GM19099 (cell line): Measurements from ENCODE around the gene ANKRD62.

Experiments
- POLR2A ChIP-seq: IDR thresholded peaks from 3 replicates; pipeline ENCODE4 v1.6.1; 2011; ENCODE audit warnings: low read depth; ENCODE audit not compliant: insufficient read length; ENCODE audit errors: extremely low read depth

The ANKRD62 gene

DNA sequence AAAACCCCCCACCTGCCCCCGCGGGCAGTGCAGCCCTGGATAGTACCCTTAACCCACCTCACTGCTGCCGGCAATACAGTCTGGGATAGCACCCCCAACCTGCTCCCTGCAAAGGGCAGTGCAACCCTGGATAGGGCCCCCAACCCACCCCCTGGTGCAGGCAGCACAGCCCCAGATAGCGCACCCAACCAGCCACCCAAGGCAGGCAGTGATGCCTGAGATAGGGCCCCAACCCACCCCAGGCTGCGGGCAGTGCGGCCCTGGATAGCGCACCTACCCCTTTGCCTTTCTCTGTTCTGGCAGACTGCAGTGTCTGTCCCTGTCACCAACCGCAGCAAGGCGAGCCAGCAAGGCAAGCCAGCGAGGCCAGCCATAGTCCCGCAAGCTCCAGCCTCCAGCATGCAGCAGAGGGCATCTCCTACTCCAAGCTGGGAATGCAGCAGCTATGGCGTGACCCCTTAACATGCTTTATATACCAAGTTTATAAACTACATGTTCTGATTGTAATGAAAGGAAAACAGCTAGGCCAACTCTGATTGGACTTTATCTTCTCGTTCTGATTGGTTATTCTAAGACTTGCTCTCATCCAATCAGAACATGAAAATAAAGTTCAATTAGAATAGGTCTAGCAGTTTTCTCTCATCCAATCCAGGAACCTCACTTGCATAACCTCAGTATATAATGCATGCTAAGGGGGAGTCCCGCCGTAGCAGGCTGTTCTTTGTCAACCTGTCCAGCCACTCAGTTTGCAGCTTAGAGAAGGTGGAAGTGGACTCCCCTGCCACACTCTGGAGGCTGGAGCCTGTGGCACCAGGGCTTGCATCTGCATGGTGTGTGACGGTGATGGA is 34.1 kb upstream of the ANKRD62 start:
- TF ChIP-seq POLR2A: no peak

DNA sequence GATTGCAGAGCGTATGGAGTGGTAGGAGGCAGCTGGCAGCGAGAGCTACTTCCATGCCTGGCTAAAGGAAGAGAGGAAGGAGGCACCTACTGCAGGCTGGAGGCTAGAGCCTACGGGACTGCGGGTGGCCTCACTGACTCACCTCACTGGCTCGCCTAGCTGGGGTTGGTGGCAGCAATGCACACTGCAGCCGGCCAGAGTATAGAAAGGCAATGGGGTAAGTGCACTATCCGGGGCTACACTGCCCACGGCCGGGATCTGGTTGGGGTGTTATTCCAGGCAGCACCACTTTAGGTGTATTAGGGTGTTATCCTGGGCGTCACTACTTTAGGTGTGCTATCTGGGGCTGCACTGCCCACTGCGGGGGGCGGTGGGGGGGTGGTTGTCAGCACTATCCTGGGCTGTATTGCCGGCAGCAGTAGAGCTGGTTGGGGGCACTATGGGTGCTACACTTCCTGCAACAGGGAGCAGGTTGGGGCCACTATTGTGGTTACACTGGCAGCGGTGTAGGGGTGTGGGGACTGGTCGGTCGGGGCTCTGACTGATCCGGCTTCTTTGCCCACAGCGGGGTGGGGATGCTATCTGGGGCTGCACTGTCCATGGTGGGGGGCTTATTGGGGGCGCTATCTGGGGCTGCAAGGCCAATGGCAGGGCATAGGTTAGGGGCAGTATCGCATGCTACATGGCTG is 33.3 kb upstream of the ANKRD62 start:
- TF ChIP-seq POLR2A: no peak

DNA sequence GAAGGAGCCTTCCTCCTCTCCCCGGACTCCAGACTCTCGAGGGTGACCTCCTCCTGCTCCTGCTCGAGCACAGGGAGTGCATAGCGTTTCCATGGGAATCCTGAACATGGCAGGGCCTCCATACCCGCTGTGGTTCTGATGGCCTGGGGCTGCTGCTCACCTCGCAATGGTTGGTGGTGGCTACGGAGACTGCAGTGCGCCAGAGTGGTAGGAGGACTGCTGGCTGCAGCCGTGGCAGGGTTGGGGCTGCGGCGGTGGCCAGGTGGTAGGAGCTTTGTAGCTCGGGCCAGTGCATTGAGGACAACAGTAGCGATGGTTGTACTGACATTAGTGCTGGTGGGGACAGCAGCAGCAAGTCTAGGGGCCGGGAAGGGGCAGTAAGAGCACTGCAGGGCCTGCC is 32.0 kb upstream of the ANKRD62 start:
- TF ChIP-seq POLR2A: no peak

DNA sequence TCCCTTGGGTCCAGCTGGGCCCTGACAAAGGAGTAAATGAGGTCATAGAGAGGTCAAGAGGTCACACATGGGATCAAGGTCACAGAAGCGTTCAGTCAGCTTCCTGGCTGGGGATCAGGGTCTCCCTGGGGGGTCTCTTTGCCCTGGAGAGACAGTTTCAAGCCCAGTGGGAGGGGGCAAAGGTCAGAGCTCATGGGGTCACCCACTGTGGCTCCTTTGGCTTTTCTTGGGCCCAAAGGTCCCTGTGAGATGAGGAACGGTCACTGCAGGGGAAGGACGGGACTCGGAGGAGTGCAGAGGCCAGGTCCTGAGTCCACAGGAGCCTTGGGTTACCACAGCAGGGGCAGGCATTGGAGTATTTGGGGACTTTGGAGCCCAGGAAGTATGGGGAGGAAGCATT is 30.7 kb upstream of the ANKRD62 start:
- no peak for TF ChIP-seq POLR2A

DNA sequence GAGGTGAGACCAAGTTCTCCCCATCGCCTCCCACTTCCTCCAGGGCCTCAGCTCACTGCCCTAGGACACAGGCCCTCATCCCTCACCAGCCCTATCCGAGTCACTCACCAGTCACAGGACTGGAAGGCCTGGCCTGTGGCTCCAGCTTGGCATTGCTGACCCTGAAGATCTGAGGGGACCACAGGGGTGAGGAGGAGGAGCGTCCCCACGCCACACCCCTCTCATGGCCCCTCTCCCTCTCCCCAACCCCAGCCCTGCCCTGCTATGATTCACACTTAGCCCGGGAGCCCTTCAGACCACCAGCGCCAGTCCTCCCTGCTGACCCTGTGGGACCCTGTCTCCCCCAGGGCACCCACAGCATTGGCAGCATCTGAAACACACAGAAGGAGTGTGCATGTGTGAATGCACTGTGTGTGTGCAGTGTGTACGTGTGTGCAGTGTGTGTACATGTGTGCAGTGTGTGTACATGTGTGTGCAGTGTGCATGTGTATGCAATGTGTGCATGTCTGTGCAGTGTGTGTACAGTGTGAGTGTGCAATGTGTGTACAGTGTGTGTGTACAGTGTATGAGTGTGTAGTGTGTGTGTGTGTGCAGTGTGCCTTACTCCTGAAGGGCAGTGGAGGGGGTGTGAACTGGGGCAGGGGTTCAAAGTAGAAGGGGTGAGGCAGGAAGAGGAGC is 29.4 kb upstream of the ANKRD62 start:
- no peak for TF ChIP-seq POLR2A

DNA sequence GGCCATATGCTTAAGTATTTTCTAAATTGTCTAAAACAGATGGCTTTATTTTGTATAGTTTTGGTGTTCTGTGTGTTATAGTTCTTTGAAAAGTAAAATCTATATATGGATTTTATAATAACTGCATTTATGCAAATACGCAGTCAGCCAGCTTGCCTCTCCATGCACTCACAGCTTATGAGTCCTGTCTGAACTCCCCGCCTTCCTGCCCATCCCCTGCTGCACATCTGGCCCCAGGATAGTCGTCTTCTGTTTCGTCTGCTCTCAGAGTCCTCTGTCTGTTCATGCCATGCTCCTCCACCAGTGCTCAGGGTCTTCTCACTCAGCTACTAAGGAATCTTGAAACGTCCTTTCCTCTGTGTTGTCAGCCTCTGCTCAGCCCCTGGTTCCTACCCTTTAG is 28.2 kb upstream of the ANKRD62 start:
- TF ChIP-seq POLR2A: no peak

DNA sequence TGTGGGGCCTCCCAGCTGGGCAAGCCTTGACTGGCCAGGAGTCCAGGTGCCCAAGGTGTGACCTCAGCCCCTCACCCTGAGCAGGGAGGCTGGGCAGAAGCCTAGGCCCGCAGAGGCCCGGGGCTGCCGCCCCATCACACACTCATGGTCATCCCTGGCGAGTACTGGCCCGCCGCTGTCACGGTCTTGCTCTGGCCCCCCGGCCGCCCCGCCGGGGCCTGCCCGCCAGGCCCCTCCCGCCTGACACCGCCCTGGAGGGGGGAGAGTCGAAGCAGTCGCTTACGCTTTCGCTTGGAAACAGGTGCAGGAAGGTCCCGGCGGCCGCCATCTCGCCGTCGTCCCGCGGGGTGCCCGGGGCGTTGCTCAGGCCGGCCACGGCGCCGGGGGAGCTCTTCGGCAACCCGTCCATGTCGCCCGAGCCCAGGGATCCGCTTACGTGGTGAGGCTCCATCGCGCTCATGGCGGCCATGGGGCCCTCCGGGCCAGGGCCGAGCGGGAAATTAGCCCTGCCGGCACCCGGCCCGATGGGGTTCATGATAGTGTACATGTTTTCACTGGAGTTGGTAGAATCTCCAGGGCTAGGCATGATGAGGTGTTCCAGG is 26.6 kb upstream of the ANKRD62 start:
- TF ChIP-seq POLR2A: no peak

DNA sequence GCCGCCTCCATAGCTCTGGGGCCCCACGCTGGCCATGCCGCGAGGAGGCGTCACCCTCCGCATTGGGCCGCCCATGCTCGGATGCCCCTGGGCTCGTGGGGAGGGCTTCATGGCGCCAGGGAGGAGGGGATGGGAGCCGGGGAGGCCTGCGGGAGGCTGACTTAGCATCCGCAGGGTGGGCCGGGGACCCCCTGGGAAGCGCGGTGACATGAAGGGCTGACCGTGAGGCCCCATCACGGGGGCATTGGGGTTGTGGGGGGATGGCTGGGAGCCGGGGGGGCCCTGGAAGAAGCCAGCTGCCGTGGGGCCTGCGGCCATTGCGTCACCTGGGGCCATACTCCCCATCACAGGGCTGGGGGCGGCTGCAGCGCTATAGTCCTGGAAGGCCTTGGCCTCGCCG is 26.0 kb upstream of the ANKRD62 start:
- no peak for TF ChIP-seq POLR2A

DNA sequence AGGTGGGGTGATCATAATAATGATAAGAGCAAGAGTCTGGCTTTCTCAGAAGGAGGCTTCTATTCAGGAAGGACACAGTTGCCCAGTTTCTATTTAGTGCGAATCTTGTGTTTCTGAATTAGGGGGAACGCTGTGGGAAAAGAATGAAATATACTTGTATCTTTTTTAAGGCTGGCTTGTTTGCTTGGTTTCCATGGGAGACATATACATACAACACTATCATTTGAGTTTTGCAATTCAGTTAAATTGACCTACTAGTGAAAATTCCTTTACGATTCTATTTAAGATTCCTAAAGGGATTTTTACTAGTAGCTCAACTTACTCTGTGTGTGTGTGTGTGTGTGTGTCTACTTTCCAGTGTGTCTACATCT is 24.7 kb upstream of the ANKRD62 start:
- TF ChIP-seq POLR2A: no peak

DNA sequence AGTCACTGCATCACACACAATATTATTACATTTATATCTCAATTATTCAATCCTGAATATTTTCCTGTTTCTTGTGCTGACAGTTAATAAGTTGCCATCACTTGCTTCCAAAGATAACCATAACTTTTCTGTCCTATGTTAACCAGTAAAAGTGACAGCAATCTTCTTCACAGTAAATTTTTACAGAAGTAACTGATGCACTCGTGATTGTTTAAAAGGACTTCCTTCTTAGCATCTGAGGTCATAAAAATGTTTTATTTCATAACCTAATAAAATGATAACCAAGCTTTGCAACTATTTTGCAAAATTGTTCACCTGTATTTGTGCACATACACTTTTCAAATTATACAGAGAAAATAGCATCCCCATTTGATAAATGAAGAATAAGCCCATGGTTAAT is 20.6 kb upstream of the ANKRD62 start:
- TF ChIP-seq POLR2A: no peak

DNA sequence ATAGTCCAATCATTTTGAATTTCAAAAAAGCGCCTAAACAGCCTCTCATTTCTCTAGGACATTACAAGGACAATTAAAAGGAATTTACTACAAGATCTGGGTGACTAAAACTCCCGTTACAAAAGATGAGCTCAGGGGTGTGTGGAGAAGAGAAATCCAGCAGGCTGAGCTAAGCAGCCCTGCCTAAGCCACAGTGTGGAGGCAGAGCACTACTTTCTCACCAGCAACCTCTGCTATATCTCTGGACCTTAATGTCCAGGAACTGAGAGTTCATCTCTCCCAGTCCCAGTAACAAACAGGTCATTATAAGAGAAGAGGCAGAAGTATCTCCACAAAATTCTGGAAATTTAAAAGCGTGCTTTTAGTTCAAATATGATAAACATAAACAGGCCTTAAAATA is 18.9 kb upstream of the ANKRD62 start:
- TF ChIP-seq POLR2A: no peak

DNA sequence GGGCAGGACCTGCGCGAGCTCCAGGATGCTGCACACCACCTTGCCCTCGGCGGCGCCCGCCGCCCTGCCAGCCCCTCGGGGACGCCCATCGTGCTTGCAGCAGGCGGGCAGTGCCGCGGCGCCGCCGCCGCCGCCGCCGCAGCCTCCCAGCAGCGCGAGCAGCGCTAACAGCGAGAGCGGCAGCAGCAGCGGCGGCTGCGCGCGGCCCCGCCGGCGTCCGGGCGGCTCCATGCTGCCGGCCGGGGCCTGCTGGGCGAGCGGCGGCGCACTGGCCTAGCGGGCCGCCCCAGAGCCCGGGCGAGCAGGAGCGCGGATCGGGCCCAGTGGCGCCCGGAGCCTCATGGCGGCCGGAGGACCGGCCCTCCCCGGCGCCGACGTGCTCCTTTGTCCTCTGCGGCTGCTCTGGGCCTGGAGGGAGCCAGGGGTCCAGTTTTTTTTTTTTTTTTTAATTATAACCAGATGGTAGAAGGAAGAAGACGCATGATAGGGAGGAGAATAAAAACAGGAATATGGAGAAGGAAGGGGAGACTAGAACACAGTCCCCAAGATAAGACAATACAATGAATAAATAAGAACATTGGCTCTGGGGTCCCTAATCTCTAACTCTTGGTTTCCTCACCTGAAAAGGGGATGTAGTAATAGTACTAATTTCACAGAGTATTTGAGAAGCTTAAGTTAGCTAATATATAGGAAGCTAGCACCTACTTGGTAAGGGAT is 17.1 kb upstream of the ANKRD62 start:
- no peak for TF ChIP-seq POLR2A

DNA sequence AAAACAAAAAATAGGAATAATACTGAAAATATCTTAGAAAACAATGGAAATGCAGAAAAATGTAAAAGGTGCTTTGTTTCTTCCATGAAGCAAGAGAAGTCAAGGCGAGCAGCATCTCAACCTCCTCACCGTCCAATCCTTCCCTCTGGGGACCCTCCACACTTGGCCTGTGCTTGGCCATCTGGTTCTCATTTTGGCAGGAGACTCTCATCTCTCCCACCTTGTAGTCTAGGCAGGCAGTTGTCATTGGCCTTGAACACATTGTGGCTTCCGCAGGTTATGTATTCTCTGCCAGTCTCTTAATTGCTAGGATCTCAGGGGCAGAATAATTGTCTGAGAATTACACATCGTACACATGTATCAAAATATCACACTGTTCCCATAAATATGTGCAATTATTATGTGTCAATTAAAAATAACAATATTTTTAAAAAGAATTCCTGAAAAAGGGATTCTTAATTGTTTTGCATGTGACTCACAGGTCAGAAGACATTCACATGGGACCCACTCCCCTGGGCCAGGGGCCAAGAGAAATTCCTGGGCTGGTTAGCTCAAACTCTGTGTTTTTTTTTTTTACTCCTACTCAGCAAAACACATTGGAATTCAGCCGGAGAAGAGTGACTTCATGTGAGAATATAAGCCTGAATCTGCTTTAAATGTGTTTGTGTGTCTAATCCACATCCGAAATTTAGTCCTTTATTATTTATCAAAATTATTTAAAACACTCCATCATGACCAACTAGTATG is 14.0 kb upstream of the ANKRD62 start:
- TF ChIP-seq POLR2A: no peak

DNA sequence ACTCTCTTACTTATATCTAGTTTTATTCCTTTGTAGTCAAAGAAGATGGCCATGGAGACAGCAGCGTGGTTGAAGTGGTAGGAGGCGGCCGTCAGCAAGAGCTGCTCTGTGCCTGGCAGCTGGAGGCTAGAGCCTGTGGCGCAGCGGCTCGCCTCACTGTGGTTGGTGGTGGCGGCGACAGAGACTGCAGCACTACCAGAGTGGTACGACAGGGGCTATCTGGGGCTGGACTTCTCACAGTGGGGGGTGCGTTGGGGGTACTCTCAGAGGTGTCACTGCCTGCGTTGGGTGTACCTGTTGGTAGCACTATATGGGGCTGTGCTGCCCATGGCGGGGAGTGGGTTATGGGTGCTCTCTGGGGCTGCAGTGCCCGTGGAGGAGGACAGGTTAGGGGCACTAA is 8.5 kb upstream of the ANKRD62 start:
- TF ChIP-seq POLR2A: no peak

DNA sequence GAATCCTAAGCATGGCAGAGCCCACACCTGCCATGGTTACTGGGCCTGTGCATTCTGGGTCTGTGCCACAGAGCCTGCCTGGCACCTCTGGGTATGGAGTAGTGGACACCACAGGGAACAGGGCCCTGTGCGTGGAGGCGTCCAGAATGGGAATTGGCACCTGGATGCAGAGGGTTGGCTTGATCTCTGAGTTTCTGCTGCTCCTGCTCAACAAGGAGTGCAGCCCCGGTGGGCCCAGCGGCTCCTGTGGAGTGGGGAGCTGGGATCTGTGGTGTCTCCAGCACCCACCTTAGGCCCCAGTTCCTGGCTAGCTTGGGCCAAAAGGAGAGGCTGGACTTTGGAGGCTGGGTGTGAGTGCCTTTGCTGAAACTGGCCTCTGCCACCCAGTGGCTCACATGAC is 7.9 kb upstream of the ANKRD62 start:
- no peak for TF ChIP-seq POLR2A

DNA sequence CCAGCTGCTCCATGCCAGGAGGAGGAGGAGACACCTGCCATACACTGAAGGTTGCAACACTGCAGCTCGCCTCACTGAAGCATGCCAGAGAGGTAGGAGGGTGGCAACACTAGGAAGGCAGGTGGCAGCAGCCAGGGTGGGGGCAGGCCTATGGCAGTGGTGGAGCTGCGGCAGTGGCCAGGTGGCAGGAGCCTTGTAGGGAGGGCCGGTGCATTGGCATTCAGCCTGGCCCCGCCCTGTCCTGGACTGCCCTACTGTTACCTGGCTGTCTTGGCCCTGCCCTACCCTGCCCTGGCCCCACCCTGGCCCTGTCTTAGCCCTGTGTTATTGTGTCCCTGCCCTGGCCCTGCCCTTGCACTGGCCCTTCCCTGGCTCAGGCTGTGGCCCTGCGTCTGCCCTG is 7.4 kb upstream of the ANKRD62 start:
- no peak for TF ChIP-seq POLR2A
